ENCODE results near the gene PLPPR2. TPM values are rescaled to one million over a fixed set of nuclear protein-coding genes. Genes with fewer than 3 reads are reported as not detected.
A peak's percentile ranks its signal among the peaks of the same experiment; 100 is the strongest.

The PLPPR2 gene
- total RNA-seq, 1 donor from 2014 or later = 15.9 TPM

DNA sequence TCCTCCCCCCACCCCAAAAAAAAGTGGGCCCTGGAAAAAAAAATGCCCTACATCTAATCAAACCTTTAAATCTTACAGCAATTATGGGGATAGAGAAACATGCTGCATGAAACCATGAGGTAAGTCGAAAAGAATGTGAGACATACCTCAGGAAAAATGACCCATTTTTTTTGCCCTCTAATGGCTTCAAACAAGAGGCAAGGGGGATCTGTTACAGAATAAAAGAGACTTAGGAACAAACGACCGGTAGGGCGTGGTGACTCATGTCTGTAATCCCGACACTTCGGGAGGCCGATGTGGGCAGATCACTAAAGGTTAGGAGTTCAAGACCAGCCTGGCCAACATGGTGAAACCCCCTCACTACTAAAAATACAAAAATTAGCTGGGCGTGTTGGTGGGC lies 55.5 kb downstream of the PLPPR2 start:
- TF ChIP-seq, protein P1, sequence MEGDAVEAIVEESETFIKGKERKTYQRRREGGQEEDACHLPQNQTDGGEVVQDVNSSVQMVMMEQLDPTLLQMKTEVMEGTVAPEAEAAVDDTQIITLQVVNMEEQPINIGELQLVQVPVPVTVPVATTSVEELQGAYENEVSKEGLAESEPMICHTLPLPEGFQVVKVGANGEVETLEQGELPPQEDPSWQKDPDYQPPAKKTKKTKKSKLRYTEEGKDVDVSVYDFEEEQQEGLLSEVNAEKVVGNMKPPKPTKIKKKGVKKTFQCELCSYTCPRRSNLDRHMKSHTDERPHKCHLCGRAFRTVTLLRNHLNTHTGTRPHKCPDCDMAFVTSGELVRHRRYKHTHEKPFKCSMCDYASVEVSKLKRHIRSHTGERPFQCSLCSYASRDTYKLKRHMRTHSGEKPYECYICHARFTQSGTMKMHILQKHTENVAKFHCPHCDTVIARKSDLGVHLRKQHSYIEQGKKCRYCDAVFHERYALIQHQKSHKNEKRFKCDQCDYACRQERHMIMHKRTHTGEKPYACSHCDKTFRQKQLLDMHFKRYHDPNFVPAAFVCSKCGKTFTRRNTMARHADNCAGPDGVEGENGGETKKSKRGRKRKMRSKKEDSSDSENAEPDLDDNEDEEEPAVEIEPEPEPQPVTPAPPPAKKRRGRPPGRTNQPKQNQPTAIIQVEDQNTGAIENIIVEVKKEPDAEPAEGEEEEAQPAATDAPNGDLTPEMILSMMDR (conservative IDR thresholded peaks at IDR 0.05) = no peak
- Mint-ChIP-seq H3K27me3 (peaks cover 2% of the 10 kb centered on the region), H3K9me3 (no peaks in the 10 kb centered on the region), H3K36me3 (no peaks in the 10 kb centered on the region), H3K4me1 (ENCODE audit: unreplicated experiment) (peaks cover 4% of the 10 kb centered on the region), H3K4me3 (no peak overlapping the region), H3K27ac (peak overlapping the region; percentile 31)
- no peak for DNase-seq (ENCODE audit: extremely low spot score, unreplicated experiment)

GRCh38 chr19:11414544-11414943 lies 59.3 kb downstream of the PLPPR2 start:
- Mint-ChIP-seq H3K4me3 (no peak overlapping the region), H3K27ac (no peak overlapping the region), H3K9me3 (no peaks in the 10 kb centered on the region), H3K27me3 (peaks cover 27% of the 10 kb centered on the region), H3K36me3 (no peaks in the 10 kb centered on the region), H3K4me1 (ENCODE audit: unreplicated experiment) (peaks cover 4% of the 10 kb centered on the region)
- DNase-seq (ENCODE audit: extremely low spot score, unreplicated experiment) = no peak
- TF ChIP-seq, protein P1 (conservative IDR thresholded peaks at IDR 0.05) = no peak

Other genes starting within 250 kb of the PLPPR2 start
- 15.0 and 43.2 TPM in 2 replicates for gene SPC24, start 199.7 kb upstream of the PLPPR2 start, total RNA-seq (ENCODE audit: low replicate concordance)
- 17.6 and 55.3 TPM in 2 replicates for gene KANK2, start 157.9 kb upstream of the PLPPR2 start, total RNA-seq (ENCODE audit: low replicate concordance)
- not detected in 2 replicates for gene ANGPTL8, start 115.8 kb upstream of the PLPPR2 start, total RNA-seq (ENCODE audit: low replicate concordance)
- 43.6 and 58.9 TPM in 2 replicates for gene DOCK6, start 92.9 kb upstream of the PLPPR2 start, total RNA-seq (ENCODE audit: low replicate concordance)
- gene TSPAN16, start 59.3 kb upstream of the PLPPR2 start, total RNA-seq (ENCODE audit: low replicate concordance) = not detected in 2 replicates
- 45.3 and 77.5 TPM in 2 replicates for gene RAB3D, start 15.8 kb upstream of the PLPPR2 start, total RNA-seq (ENCODE audit: low replicate concordance)
- gene TMEM205, start 9.2 kb upstream of the PLPPR2 start, total RNA-seq (ENCODE audit: low replicate concordance) = 58.6 and 68.3 TPM in 2 replicates
- 9.6 and 12.1 TPM in 2 replicates for gene CCDC159, start 8.9 kb upstream of the PLPPR2 start, total RNA-seq (ENCODE audit: low replicate concordance)
- 2.7 and 4.3 TPM in 2 replicates for gene SWSAP1, start 19.2 kb downstream of the PLPPR2 start, total RNA-seq (ENCODE audit: low replicate concordance)
- 9.2 and 11.4 TPM in 2 replicates for gene EPOR, start 28.9 kb downstream of the PLPPR2 start, total RNA-seq (ENCODE audit: low replicate concordance)
- 44.8 and 49.6 TPM in 2 replicates for gene RGL3, start 63.9 kb downstream of the PLPPR2 start, total RNA-seq (ENCODE audit: low replicate concordance)
- gene ODAD3, start 79.7 kb downstream of the PLPPR2 start, total RNA-seq (ENCODE audit: low replicate concordance) = 1.0 and 2.2 TPM in 2 replicates
- 342 and 403 TPM in 2 replicates for gene PRKCSH, start 80.2 kb downstream of the PLPPR2 start, total RNA-seq (ENCODE audit: low replicate concordance)
- 1.7 and 3.3 TPM in 2 replicates for gene ELAVL3, start 125.6 kb downstream of the PLPPR2 start, total RNA-seq (ENCODE audit: low replicate concordance)
- 11.5 and 13.4 TPM in 2 replicates for gene ZNF653, start 150.4 kb downstream of the PLPPR2 start, total RNA-seq (ENCODE audit: low replicate concordance)
- 40.8 and 42.1 TPM in 2 replicates for gene ECSIT, start 173.7 kb downstream of the PLPPR2 start, total RNA-seq (ENCODE audit: low replicate concordance)
- 2.3 and 7.9 TPM in 2 replicates for gene CNN1, start 183.4 kb downstream of the PLPPR2 start, total RNA-seq (ENCODE audit: low replicate concordance)
- 51.3 and 57.1 TPM in 2 replicates for gene ELOF1, start 203.8 kb downstream of the PLPPR2 start, total RNA-seq (ENCODE audit: low replicate concordance)
- 3.2 and 6.0 TPM in 2 replicates for gene ACP5, start 222.2 kb downstream of the PLPPR2 start, total RNA-seq (ENCODE audit: low replicate concordance)
- gene ZNF627, start 242.1 kb downstream of the PLPPR2 start, total RNA-seq (ENCODE audit: low replicate concordance) = 21.6 and 26.1 TPM in 2 replicates